Astrocyte (in vitro differentiated cells and primary cell): Measurements from ENCODE around the gene MARCHF6.

ENCODE experiments used
- EZH2 ChIP-seq: IDR thresholded peaks from 2 replicates; pipeline ENCODE4 v1.6.1; 2012; ENCODE audit warnings: mild to moderate bottlenecking, low read length, inconsistent platforms; ENCODE audit not compliant: insufficient read depth
- TF ChIP-seq, protein P1 (sequence below): IDR thresholded peaks from 2 replicates; pipeline ENCODE4 v1.5.1; 2011; ENCODE audit warnings: low read depth, mild to moderate bottlenecking, inconsistent platforms, low read length, moderate library complexity; ENCODE audit not compliant: insufficient read depth

GRCh38 chr5:10372726-10373709 lies 19.5 kb downstream of the MARCHF6 start:
- TF ChIP-seq EZH2: no peak
- TF ChIP-seq, protein P1, sequence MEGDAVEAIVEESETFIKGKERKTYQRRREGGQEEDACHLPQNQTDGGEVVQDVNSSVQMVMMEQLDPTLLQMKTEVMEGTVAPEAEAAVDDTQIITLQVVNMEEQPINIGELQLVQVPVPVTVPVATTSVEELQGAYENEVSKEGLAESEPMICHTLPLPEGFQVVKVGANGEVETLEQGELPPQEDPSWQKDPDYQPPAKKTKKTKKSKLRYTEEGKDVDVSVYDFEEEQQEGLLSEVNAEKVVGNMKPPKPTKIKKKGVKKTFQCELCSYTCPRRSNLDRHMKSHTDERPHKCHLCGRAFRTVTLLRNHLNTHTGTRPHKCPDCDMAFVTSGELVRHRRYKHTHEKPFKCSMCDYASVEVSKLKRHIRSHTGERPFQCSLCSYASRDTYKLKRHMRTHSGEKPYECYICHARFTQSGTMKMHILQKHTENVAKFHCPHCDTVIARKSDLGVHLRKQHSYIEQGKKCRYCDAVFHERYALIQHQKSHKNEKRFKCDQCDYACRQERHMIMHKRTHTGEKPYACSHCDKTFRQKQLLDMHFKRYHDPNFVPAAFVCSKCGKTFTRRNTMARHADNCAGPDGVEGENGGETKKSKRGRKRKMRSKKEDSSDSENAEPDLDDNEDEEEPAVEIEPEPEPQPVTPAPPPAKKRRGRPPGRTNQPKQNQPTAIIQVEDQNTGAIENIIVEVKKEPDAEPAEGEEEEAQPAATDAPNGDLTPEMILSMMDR: no peak
